Measurements from ENCODE around the gene RBP5.

RBP5 gene

DNA sequence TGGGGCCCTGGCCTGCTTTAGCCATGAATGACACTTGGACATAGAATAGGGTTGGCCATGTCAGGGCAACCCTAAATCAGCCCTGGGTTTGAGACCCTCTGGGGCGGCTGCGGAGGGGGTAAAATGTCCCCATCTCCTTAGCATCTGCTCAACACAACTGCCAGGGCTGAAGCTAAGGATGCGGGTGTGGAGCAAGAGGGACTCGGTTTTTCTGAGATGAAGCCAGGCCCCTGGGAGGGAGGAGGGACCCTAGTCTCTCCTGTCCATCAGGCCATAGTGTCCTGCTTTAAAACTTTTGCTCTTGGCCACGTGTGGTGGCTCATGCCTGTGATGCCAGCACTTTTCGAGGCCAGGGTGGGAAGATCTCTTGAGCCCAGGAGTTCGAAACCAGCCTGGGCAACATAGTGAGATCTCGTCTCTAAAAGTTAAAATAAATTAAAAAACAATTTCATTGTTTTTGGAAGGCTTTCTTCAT lies 35.7 kb downstream of the RBP5 start:
- TF ChIP-seq, protein P1, sequence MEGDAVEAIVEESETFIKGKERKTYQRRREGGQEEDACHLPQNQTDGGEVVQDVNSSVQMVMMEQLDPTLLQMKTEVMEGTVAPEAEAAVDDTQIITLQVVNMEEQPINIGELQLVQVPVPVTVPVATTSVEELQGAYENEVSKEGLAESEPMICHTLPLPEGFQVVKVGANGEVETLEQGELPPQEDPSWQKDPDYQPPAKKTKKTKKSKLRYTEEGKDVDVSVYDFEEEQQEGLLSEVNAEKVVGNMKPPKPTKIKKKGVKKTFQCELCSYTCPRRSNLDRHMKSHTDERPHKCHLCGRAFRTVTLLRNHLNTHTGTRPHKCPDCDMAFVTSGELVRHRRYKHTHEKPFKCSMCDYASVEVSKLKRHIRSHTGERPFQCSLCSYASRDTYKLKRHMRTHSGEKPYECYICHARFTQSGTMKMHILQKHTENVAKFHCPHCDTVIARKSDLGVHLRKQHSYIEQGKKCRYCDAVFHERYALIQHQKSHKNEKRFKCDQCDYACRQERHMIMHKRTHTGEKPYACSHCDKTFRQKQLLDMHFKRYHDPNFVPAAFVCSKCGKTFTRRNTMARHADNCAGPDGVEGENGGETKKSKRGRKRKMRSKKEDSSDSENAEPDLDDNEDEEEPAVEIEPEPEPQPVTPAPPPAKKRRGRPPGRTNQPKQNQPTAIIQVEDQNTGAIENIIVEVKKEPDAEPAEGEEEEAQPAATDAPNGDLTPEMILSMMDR (IDR thresholded peaks at IDR 0.05; ENCODE audit: low read depth, low read length), result no peak
- no peaks in the 10 kb centered on the region for H3K4me1 ChIP-seq
- DNase-seq, result no peak
- H3K36me3 ChIP-seq, result no peaks in the 10 kb centered on the region
- H3K27me3 ChIP-seq, result peaks cover 16% of the 10 kb centered on the region
- no peaks in the 10 kb centered on the region for H3K9me3 ChIP-seq
- H3K4me3 ChIP-seq (ENCODE audit: low read depth, low read length), result no peak overlapping the region

- peak; percentile 61 for DNase-seq
- Histone ChIP-seq H3K9me3 (no peaks in the 10 kb centered on the region), H3K4me3 (ENCODE audit: low read depth, low read length) (peak within 1 kb of the TSS; percentile 65), H3K27me3 (peaks cover 11% of the 10 kb centered on the region), H3K4me1 (no peaks in the 10 kb centered on the region), H3K36me3 (no peaks in the 10 kb centered on the region)
- TF ChIP-seq, protein P1 (IDR thresholded peaks at IDR 0.05; ENCODE audit: low read depth, low read length), result peak; percentile 89
These were observed 36.3 kb downstream of the RBP5 start, which contains the start of gene C1R for GRCh38 chr12:7092229-7092985. C1R (minus strand) TSS chr12:7092445; CDS start chr12:7092388, 57 bp downstream.

GRCh38 chr12:7091660-7092228 lies 36.9 kb downstream of the RBP5 start:
- Histone ChIP-seq H3K4me1 (no peaks in the 10 kb centered on the region), H3K27me3 (peaks cover 8% of the 10 kb centered on the region), H3K4me3 (ENCODE audit: low read depth, low read length) (no peak overlapping the region), H3K9me3 (no peaks in the 10 kb centered on the region), H3K36me3 (no peaks in the 10 kb centered on the region)
- no peak for DNase-seq
- TF ChIP-seq, protein P1 (IDR thresholded peaks at IDR 0.05; ENCODE audit: low read depth, low read length), result no peak

GRCh38 chr12:7091171-7091570 lies 37.5 kb downstream of the RBP5 start:
- Histone ChIP-seq H3K4me1 (no peaks in the 10 kb centered on the region), H3K27me3 (peaks cover 4% of the 10 kb centered on the region; the same call in 1 of the 2 replicates), H3K36me3 (no peaks in the 10 kb centered on the region), H3K9me3 (no peaks in the 10 kb centered on the region), H3K4me3 (ENCODE audit: low read depth, low read length) (no peak overlapping the region)
- TF ChIP-seq, protein P1 (IDR thresholded peaks at IDR 0.05; ENCODE audit: low read depth, low read length), result no peak
- no peak for DNase-seq

- Histone ChIP-seq H3K4me3 (ENCODE audit: low read depth, low read length) (no peak overlapping the region), H3K27me3 (peaks cover 4% of the 10 kb centered on the region; the same call in 1 of the 2 replicates), H3K4me1 (no peaks in the 10 kb centered on the region), H3K9me3 (no peaks in the 10 kb centered on the region), H3K36me3 (no peaks in the 10 kb centered on the region)
- TF ChIP-seq, protein P1 (IDR thresholded peaks at IDR 0.05; ENCODE audit: low read depth, low read length), result no peak
- DNase-seq, result no peak
These were observed 38.3 kb downstream of the RBP5 start for GRCh38 chr12:7090222-7090998.

Measured in BE2C (cell line).